Glomerular endothelial cell (primary cell): ENCODE results near the gene CDH13. TPM values are rescaled to one million over a fixed set of nuclear protein-coding genes. Genes with fewer than 3 reads are reported as not detected.

Source experiments
- DNase-seq: peaks from one replicate; pipeline ENCODE4 v3.0.0-alpha.2; 2011; ENCODE audit warnings: low read depth, low spot score; ENCODE audit errors: extremely low read depth
- total RNA-seq: library from RNA; depleted of rRNA; stranded (reverse); fragments of >200 nt; gene quantifications from 2 replicates; pipeline ENCODE4 v1.2.3, GENCODE V29; 2015

CDH13 gene
- total RNA-seq, 1 donor from 2014 or later, result 111 TPM

- DNase-seq, result no peak
Measured at GRCh38 chr16:83312015-83312717, 685.4 kb downstream of the CDH13 start.

GRCh38 chr16:83312718-83313245 lies 686.0 kb downstream of the CDH13 start:
- no peak for DNase-seq

DNA sequence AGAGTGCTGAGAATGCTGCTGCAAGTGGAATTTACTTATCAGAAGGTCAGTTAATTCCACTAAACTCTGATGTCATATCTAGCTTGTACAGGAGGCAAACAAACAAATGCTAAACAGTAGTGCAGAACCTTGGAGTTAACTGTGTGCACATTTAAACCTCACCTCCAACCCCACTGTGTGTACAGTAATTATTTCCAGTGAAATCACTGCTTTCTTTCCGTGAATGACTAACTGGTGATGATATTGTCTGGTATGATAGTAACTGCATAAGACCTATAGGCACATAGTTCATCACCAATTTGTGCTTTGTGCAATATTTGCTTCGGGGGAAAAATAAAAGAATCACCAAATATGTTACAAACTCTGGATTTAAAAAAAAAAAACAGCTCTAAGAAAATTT lies 688.5 kb downstream of the CDH13 start:
- DNase-seq, result no peak

GRCh38 chr16:83316458-83316857 lies 689.7 kb downstream of the CDH13 start:
- DNase-seq, result no peak

GRCh38 chr16:83318390-83318789 lies 691.6 kb downstream of the CDH13 start:
- DNase-seq, result no peak

- no peak for DNase-seq
Measured at GRCh38 chr16:83328936-83329335, 702.2 kb downstream of the CDH13 start.

DNA sequence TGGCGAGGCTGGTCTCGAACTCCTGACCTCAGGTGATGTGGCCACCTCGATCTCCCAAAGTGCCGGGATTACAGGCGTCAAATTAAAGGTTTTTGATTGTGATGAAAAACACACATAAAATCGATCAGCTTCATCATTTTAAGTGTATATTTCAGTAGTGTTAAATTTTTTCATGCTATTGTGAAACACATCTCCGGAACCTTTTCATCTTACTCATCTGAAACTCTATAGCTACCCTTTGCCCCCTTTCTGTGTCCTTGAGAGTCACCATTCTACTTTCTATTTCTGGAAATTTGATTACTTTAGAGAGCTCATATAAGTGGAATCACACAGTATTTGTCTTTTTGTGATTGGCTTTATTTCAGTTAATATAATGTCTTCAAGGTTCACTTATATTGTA lies 702.7 kb downstream of the CDH13 start:
- DNase-seq, result no peak

DNA sequence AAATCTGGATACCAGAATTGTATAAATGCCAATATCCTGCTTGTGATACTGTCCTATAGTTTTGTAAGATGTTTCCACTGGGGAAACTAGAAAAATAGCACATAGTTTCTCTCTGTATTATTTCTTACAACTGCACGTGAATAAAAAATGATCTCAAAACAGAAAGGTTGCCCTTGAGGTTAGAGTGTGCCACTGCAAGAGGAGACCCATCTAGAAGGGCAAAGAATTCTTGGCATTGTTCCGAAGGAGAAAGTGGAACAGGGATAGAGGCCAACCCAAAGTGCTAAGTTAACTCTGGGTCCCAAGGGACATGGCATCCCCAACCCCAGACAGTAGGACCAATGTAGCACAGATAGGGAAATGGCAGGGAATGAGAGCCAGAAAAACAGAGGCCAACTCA lies 703.5 kb downstream of the CDH13 start:
- no peak for DNase-seq

GRCh38 chr16:83335076-83335475 lies 708.3 kb downstream of the CDH13 start:
- no peak for DNase-seq

DNA sequence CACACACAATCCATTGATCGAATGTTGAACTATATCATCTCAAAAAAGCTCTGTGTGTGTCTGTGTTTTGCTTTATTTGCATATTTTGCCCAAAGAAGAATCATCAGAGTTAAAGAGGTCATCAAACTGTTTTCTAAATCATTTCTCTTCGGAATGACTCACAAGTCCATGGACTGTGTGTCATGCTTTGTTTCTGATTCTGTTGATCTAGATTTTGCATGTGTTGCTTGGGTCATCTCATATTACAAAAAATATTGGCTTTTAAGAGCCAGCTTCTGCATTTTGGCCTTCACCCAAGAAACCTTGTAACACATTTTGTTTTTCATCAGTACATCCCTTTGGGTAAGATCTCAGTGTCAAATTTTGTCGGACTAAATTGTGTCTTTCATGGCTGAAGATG lies 709.8 kb downstream of the CDH13 start:
- DNase-seq, result peak; percentile 80

- DNase-seq, result no peak
Measured at GRCh38 chr16:83338138-83338537, 711.4 kb downstream of the CDH13 start.

- DNase-seq, result no peak
Measured at GRCh38 chr16:83338941-83339340, 712.2 kb downstream of the CDH13 start.

DNA sequence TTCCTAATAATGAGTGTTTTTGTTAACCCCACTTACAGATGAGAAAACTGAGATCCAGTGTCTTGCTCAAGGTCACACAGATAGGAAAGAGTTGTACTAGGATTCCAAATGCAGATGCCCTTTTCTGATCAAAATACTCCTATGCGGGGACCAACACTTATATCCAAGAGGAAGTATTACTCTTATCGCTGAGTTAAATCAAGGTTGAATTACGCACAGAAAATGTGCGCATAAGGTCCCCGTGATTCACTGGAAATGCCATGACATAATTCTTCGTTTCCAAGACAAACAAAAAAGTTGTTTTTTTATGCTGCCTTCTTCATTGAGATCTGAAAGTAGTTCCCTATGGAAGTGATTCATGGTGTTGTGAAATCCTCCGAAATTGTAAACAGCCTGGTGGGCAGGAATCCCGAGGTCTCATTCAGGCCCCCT lies 717.2 kb downstream of the CDH13 start:
- DNase-seq, result peak; percentile 99

- DNase-seq, result no peak
Measured at GRCh38 chr16:83345846-83346640, 719.3 kb downstream of the CDH13 start.

- DNase-seq, result no peak
Measured at GRCh38 chr16:83348991-83349390, 722.2 kb downstream of the CDH13 start.

DNA sequence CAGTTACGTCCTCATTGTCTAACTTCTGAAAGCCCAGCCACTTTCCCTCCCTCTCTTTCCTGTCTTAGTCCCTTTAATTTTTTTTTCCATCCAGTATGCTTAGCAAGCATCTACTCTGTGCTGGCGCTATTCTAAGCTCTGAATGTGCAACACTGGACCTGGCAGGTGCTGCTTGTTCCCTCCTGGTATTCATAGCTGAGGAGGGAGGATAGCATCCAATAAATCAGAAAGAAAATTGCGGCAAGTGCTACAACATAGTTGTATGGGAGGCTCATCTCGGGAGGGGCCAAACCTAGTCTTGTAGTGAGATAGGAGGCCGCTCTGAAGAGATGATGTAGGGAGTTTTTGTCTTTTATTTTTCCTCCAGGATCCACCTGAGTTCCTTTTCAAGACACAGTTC lies 723.7 kb downstream of the CDH13 start:
- no peak for DNase-seq

- no peak for DNase-seq
Measured at GRCh38 chr16:83351846-83352245, 725.1 kb downstream of the CDH13 start.

DNA sequence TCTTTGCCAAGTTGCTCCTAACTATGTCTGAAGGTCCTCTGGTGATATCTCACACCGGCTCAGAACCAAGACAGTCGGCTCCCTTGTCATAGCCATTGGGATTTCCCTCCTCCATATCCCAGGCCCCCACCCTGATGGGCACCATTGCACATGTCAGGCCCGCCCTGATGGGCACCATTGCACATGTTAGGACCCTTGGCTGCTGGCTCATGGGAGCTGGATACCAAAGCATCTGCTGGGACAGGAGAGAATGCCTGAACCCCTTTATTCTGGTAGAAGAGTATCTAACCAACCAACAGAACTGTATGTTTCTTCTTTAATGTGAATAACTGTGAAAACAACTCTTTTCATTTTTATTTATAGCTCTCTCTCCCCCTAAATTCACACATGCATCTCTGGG lies 726.5 kb downstream of the CDH13 start:
- no peak for DNase-seq

DNA sequence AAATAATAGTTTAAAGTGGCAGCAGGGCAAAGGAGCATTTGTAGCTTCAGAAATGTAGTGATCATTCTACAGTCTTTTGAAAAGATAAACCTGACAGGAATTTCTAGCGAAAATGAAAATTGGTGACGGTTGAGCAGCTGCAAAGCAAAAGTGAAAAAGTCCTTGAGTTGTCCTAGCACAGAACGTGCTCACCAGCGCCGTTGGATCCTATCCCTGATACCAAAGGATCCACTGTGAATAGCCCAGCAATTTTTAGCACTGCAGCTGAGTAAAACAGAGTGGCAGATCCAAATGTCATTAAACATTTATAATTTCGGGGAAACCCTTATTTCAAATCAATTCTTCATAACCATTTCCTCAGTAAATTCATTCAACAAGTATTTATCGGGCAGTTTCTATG lies 727.2 kb downstream of the CDH13 start:
- DNase-seq, result no peak

- no peak for DNase-seq
Measured at GRCh38 chr16:83355570-83356218, 728.9 kb downstream of the CDH13 start.

DNA sequence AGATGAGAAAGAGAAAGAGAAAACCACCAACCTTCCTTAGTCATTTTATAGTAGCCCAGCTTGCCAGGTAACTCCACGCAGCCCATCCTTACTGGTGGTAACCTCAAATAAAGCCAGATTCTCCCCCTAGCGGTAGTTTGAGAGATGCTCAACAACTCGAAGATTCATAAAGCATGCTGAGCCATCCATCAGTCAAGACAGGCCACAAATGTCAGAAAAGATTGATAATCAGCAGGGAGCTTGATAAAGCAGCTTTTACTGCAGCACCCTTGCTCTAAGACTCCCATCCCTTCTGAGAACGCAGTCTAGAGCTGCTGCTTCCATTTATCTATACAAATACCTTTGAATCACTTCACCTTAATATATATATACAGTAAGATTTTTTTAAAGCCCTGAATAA lies 729.5 kb downstream of the CDH13 start:
- DNase-seq, result no peak

DNA sequence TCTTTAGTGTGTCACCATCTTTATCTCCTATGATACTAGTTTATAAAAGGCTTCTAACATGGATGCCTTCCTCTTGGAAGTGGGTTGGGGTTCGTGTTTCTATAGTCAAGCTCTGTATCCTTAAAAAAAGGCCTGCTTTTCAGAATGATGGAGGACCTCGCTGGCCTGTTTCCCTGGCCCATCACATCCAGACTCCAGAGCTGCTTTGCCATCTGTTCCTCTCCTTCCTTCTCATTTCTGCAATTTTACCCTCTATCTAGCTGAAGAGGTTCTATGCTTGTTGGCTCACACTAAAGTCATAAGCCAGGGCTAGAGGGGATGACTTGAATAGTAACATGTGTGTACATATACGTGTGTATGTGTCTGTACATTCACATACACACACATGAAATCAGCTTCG lies 730.2 kb downstream of the CDH13 start:
- no peak for DNase-seq
